Activated T-cell treated with anti-CD3 and anti-CD28 coated beads, Interleukin-2, amount 50 U/mL, for 72 hours (primary cell): ENCODE measurements around the gene RABIF. TPM values are rescaled to one million over a fixed set of nuclear protein-coding genes. Genes with fewer than 3 reads are reported as not detected.

Experiments used
- ATAC-seq, 2 donors: fragments of 150-1000 bp; cut with Tn5 transposase; replicated peaks in 1 of 2; 2 replicates each; pipeline ENCODE4 v1.10.0; 2021; ENCODE audit warnings: moderate library complexity in 2 of 2, mild to moderate bottlenecking in 1 of 2
- DNase-seq, 2 donors: peaks; one replicate each; pipeline ENCODE4 v3.0.0; 2021 to 2022; ENCODE audit warnings: mixed read lengths in 1 of 2
- H3K27ac Mint-ChIP-seq: one replicate; pipeline ENCODE4 v1.8.0; 2022; ENCODE audit warnings: mild to moderate bottlenecking, moderate library complexity, mixed read lengths
- H3K27me3 Mint-ChIP-seq: one replicate; pipeline ENCODE4 v1.8.0; 2022; ENCODE audit warnings: low read depth, mixed read lengths
- H3K36me3 Mint-ChIP-seq, 2 donors: one replicate each; pipeline ENCODE4 v1.8.0; 2022; ENCODE audit warnings: mixed read lengths in 2 of 2, mild to moderate bottlenecking in 1 of 2; ENCODE audit not compliant: insufficient read depth in 2 of 2
- H3K4me1 Mint-ChIP-seq: one replicate; pipeline ENCODE4 v1.8.0; 2022; ENCODE audit warnings: low read depth, mixed read lengths
- H3K4me3 Mint-ChIP-seq, 2 donors: one replicate each; pipeline ENCODE4 v1.8.0; 2022; ENCODE audit warnings: mild to moderate bottlenecking in 2 of 2, mixed read lengths in 2 of 2, moderate library complexity in 2 of 2
- H3K9me3 Mint-ChIP-seq, 2 donors: one replicate each; pipeline ENCODE4 v1.8.0; 2022; ENCODE audit warnings: mixed read lengths in 2 of 2
- total RNA-seq, 2 donors: library from RNA; stranded (reverse); gene quantifications; one replicate each; pipeline ENCODE4 v1.2.3, GENCODE V29; 2022

RABIF gene
- total RNA-seq, 2 donors from 2014 or later, result 8.4 to 10.8 TPM

DNA sequence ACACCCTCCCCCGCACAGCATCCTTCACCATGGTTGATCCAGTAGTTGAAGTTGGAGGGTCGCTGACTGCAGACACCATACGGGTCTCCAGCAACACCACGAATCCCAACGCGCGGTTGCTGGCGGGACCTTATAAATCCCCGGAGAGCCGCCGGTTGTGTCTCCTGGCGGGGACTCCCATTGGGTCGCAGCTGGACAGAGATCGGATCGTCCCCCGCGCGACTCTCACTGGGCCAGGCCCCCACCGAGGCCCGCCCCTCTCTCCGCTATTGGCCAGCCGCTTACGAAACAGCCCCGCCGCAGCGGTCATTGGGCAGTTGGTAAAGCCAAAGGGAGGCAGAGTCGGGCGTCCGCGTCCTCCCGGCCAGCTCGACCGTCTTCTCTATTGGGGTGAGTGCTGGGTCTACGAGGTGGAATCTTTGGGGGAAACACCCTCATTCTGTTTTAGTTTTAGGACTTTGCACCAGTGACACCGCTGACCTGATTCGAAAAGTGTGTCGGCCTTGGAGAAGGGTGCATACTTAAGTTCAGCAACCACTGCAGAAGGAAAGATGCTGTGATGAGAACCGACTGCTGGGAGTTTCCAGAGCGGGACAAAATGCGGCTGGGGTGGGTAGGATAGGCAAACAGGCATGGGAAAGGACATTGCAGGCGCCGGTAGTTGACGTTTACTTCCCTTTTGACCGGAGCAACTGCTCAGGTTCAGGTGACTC lies 27.4 kb downstream of the RABIF start:
- peaks cover 11% of the 10 kb centered on the region for H3K4me1 Mint-ChIP-seq
- no peak overlapping the region for H3K27ac Mint-ChIP-seq
- H3K4me3 Mint-ChIP-seq, result peak overlapping the region; percentile 78 to 90
- H3K36me3 Mint-ChIP-seq, result no peaks in the 10 kb centered on the region
- H3K9me3 Mint-ChIP-seq, result no peaks in the 10 kb centered on the region
- ATAC-seq (peak; percentile 94), DNase-seq (peak; percentile 69 to 71)
- H3K27me3 Mint-ChIP-seq, result peaks cover 57% of the 10 kb centered on the region

DNA sequence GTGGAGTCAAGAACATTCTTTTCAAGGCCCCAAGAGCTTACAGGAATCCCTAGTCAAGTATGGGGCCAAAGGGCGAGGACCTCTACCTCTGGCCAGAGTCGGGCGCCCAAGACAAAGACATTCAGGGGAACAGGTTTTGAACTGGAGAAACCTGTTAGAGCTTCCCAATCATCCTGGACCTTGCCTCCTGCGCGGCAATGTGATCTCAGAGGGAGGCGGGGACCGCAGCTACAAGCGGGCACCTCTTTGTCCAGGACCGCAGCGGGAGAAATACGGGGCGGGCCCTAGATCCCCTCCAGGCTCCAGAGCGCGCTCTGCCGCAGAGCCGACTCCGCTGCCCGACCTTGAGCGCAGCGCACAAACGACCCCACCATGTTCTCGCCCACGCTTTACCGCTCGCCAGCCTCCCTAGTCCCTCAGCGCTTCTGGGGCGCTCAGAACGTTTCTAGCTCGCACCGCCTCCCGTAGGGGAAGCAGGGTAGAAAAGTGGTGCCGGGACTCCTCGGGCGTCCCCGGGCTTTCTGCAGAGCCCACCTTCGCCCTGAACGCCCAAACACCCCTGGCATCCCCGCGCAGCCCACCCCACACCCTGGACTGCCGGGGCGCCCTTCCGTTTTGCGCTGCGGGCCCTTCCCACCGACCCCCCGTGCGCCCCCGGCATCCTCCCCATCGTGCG lies 28.1 kb downstream of the RABIF start:
- Mint-ChIP-seq H3K4me3 (peak overlapping the region; percentile 78 to 90), H3K4me1 (peaks cover 11% of the 10 kb centered on the region), H3K36me3 (no peaks in the 10 kb centered on the region), H3K27me3 (peaks cover 57% of the 10 kb centered on the region), H3K27ac (no peak overlapping the region), H3K9me3 (no peaks in the 10 kb centered on the region)
- peak; percentile 34 to 59 for DNase-seq
- peak; percentile 69 for ATAC-seq

DNA sequence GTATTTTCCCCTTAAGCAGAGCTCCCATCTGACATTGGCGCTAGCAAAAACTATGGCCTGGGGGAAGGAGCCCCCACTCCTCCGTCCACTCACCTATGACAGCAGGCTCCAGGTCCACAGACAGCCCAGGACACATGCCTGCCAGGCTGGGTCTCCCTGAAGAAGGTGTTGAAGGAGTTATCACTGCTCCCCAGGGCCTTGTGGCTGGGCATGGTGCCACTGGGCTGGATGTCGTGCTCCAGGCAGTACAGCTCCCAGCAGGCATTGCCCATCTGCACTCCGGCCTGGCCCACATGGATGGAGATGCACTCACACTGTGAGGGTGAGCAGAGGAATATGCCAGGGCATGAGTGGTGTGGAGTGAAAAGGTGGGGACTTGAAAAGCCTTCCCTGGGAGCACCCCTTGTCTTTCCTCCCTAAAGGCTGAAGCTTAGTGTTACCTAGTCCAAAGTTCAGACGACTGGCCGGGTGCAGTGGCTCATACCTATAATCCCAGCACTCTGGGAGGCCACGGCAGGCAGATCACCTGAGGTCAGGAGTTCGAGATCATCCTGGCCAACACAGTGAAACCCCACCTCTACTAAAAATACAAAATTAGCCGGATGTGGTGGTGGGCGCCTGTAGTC lies 30.0 kb downstream of the RABIF start:
- no peaks in the 10 kb centered on the region for H3K9me3 Mint-ChIP-seq
- no peaks in the 10 kb centered on the region for H3K36me3 Mint-ChIP-seq
- no peak overlapping the region for H3K4me3 Mint-ChIP-seq
- DNase-seq (no peak), ATAC-seq (no peak)
- H3K4me1 Mint-ChIP-seq, result peaks cover 11% of the 10 kb centered on the region
- H3K27ac Mint-ChIP-seq, result no peak overlapping the region
- peaks cover 40% of the 10 kb centered on the region for H3K27me3 Mint-ChIP-seq

DNA sequence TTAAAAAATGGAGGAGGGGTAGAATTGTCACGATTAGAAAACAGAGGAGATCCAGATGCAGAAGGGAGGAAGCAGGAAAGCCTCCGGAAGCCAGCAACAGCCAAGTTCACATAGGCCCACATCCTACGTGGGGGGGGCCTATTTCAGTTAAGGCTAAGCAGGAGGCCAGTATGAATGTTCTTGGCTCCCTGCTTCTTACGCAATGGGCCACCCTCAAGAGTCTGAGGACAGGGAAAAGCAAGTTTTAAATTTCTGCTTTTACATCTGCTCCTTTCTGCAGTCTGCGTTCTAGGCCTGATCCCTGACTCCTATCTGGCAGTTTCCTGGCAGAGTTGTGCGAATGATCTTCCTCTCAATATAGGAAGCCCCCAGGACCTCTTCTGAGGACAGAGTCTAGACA lies 30.6 kb downstream of the RABIF start:
- no peaks in the 10 kb centered on the region for H3K9me3 Mint-ChIP-seq
- no peak overlapping the region for H3K27ac Mint-ChIP-seq
- H3K4me3 Mint-ChIP-seq, result no peak overlapping the region
- DNase-seq, result no peak
- peaks cover 11% of the 10 kb centered on the region for H3K4me1 Mint-ChIP-seq
- no peaks in the 10 kb centered on the region for H3K36me3 Mint-ChIP-seq
- ATAC-seq, result no peak
- peaks cover 34% of the 10 kb centered on the region for H3K27me3 Mint-ChIP-seq

DNA sequence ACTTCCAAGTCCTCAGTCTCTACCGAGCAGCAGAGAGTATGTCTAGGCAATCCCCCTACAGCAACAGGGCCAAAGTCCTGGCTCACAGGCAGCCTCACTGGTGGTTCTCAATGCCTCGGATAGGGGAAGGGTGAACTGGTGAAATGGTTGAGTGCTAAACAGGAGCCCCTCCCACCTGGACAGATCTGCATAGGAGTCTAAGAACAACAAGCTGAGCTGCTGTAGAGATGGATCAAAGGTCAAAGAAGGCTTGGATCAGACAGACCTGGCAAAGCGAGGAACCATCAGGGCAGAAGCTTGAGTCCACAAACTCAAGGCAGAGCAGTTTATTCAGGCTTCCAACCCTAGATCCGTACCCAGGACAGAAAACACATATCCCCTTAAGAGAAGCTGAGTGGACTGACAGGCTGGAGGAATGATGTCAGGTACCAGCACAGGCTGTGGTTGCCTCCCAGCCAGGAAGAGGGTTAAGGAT lies 31.8 kb downstream of the RABIF start:
- no peak overlapping the region for H3K27ac Mint-ChIP-seq
- H3K9me3 Mint-ChIP-seq, result no peaks in the 10 kb centered on the region
- H3K27me3 Mint-ChIP-seq, result peaks cover 23% of the 10 kb centered on the region
- no peaks in the 10 kb centered on the region for H3K36me3 Mint-ChIP-seq
- no peak overlapping the region for H3K4me3 Mint-ChIP-seq
- ATAC-seq (no peak), DNase-seq (no peak)
- H3K4me1 Mint-ChIP-seq, result peaks cover 10% of the 10 kb centered on the region

DNA sequence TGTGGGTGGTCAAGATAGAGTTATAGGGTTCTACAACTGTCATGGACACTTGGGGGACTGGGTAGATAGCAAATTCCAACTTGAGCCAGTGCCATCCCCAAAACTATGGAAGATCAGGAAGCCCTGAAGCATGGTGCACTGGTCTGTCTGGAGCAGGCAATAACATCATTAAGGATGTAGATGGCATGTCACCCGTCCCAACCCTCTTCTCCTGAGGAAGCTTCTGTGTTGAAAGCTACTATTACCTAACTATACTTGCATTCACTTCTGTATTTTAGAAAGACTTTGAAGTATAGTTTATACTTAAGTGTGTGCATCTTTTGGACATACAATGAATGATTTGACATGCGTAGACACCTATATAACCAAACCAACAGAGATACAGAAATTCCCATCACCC lies 32.9 kb downstream of the RABIF start:
- Mint-ChIP-seq H3K4me1 (no peaks in the 10 kb centered on the region), H3K36me3 (no peaks in the 10 kb centered on the region)

DNA sequence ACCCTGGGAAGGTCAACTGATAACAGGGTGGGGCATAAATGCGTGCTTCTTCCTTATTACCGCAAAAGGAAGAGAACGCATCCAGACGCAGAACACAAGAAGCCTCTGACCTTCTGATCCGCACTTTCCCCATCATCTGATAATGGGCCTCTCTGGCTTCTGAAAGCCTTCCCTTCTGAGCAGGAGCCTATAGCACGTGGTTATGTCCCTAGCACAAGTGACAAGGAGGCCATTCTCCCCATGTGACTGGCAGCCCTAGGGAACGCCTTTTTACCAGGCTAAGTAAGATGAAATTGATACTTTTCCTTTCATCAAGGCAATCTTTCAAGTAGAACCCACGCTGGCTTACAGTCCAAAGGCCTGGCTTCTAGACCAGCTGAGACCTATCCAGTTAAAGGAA lies 34.2 kb downstream of the RABIF start:
- no peak overlapping the region for H3K4me3 Mint-ChIP-seq

More for the DNA sequence above, 32.9 kb downstream of the RABIF start:
- ATAC-seq (no peak), DNase-seq (no peak)
- Mint-ChIP-seq H3K27ac (no peak overlapping the region), H3K27me3 (peaks cover 11% of the 10 kb centered on the region), H3K4me3 (no peak overlapping the region), H3K9me3 (no peaks in the 10 kb centered on the region)

DNA sequence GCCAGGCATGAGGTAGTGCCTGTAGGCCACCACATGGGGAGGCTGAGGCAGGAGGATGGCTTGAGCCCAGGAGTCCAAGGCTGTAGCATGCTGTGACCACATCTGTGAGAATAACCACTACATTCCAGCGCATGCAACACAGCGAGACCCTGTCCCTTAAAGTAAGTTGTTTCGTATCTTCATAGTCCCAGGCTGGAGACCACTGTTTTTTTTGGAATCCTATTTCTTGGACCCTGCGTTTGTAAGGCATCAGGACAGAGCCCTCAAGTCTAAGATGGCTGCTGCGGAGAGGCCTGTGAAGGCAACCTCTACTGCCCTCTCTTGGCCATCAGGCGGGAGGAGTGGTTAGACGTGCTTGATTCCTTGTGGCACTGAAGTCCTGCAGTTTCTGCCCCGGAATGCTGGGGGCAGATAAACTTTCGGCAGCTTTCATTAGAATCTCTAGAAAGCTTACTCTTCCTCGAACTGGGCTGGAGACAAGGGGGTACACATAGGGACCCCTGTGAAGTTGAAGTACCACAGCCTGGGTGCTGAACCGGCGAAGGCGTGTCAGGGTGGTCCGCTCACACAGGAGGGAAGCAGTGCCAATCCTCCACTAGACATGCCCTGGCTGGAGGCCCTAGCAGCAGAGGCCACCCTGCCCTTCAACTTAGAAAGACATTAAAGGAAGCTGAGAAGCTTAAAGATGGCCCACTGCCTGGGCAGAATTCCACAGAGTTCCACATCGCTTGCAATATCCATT lies 36.6 kb downstream of the RABIF start:
- Mint-ChIP-seq H3K27me3 (no peaks in the 10 kb centered on the region), H3K27ac (no peak overlapping the region), H3K4me1 (peaks cover 11% of the 10 kb centered on the region)

More for the DNA sequence above, 34.2 kb downstream of the RABIF start:
- Mint-ChIP-seq H3K9me3 (no peaks in the 10 kb centered on the region), H3K4me1 (no peaks in the 10 kb centered on the region), H3K27ac (no peak overlapping the region), H3K36me3 (no peaks in the 10 kb centered on the region), H3K27me3 (peaks cover 8% of the 10 kb centered on the region)
- no peak for DNase-seq
- no peak for ATAC-seq

DNA sequence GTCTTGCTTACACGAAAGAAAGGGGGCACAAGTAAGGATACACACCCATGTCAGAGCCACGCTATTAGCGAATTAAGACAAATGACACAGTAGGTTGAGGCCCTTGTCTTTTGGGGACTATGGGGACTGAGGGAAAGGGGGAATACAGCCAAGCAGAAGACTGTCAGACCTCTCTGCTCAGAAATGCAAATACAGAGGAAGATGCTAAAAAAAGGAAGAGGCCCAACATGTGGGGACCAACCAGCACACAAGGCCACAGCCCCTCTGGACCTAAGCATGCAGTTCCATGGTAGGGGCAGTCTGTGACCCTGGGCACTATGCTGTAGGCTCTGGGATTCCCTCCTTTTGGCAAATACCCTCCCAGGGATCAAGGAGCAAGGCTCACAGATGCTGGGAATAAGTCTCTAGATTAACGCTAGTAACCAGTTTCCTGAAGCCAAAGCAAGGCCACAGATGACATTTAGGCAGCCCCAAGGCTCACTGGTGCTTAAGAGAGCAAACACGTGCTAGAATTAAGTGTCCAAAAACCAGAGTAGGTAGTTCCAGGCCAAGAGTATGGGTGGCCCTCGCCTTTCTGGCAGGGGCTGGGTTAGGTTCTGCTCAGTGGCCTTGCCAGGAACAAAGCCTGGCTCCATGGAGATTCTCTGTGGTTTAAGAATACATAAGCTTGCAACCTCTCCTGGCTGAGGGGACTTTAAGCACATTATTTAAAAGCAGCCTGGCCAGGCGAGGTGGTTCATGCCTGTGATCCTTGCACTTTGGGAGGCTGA lies 38.2 kb downstream of the RABIF start:
- Mint-ChIP-seq H3K27ac (no peak overlapping the region), H3K36me3 (no peaks in the 10 kb centered on the region), H3K4me1 (peaks cover 11% of the 10 kb centered on the region), H3K4me3 (no peak overlapping the region), H3K27me3 (no peaks in the 10 kb centered on the region), H3K9me3 (no peaks in the 10 kb centered on the region)
- ATAC-seq, result no peak
- DNase-seq, result no peak

More for the DNA sequence above, 36.6 kb downstream of the RABIF start:
- Mint-ChIP-seq H3K4me3 (no peak overlapping the region), H3K9me3 (no peaks in the 10 kb centered on the region), H3K36me3 (no peaks in the 10 kb centered on the region)
- DNase-seq (peak; percentile 38 to 56), ATAC-seq (peak; percentile 79 to 86)

DNA sequence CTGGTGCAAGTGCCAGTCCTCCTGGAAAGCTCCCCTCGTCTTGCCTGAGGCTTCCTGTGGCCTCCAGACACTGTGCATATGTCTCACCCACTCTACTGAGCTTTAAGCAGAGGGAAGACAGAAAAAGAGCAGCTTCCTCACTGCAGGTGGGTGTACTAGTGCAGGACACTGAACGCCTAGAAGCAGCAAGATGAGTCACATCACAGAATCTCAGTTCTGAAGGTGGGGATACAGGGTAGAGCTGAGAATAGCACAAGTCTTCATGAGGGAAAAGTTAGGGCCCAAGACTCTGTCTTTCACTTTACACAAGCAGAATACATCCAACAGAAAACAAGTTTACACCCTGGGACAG lies 40.8 kb downstream of the RABIF start:
- Mint-ChIP-seq H3K4me3 (no peak overlapping the region), H3K36me3 (no peaks in the 10 kb centered on the region), H3K9me3 (no peaks in the 10 kb centered on the region), H3K4me1 (peaks cover 11% of the 10 kb centered on the region), H3K27ac (no peak overlapping the region), H3K27me3 (no peaks in the 10 kb centered on the region)
- ATAC-seq (peak in 1 of 2 donors; percentile 62), DNase-seq (no peak)

DNA sequence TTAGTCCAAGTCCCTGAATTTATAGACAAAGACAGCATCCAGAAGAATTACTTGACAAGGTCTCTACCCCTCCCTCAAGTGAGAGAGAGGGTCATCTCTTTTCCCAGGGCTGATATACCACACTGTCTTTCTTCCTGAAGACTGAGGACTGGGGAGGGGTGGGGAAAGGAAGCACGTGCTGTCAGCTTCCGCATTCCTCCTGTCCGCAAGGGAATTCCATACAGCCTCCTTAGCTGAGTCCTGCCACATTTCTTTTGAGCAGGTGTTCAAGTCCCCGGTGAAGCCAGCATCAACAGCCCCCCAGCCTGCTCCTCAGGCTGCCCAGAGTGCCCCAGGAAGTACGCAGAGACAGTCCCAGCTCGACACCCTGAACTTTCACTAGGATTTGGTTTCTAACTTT lies 44.0 kb downstream of the RABIF start:
- H3K4me1 Mint-ChIP-seq, result peaks cover 11% of the 10 kb centered on the region
- no peak overlapping the region for H3K4me3 Mint-ChIP-seq
- no peaks in the 10 kb centered on the region for H3K36me3 Mint-ChIP-seq
- H3K27ac Mint-ChIP-seq, result no peak overlapping the region
- H3K27me3 Mint-ChIP-seq, result peaks cover 6% of the 10 kb centered on the region
- no peak for DNase-seq
- no peaks in the 10 kb centered on the region for H3K9me3 Mint-ChIP-seq
- no peak for ATAC-seq

DNA sequence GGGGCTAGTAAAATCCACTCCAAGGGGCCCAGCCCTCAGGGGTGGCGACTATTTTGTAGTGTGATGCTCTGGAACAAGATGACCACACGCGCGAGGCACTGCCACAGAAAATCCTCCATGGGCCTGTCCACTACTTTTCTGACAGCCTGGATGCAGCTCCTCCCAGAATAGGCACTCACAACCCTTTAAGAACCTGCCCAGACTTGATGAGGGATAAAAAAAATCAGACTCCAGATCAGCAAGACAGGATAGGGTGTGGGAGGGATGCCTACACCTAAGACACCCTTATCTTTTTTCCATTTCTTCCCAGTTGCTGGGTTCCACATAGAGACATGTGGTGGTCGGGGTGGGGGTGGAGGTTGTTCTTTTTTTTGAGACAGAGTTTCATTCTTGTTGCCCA lies 44.7 kb downstream of the RABIF start:
- Mint-ChIP-seq H3K27me3 (peaks cover 6% of the 10 kb centered on the region), H3K9me3 (no peaks in the 10 kb centered on the region), H3K27ac (no peak overlapping the region), H3K4me3 (no peak overlapping the region), H3K4me1 (peaks cover 11% of the 10 kb centered on the region), H3K36me3 (no peaks in the 10 kb centered on the region)
- ATAC-seq, result no peak
- DNase-seq, result no peak
